ENCODE data around the gene OXER1.
A peak's percentile ranks its signal among the peaks of the same experiment; 100 is the strongest.

Gene OXER1

DNA sequence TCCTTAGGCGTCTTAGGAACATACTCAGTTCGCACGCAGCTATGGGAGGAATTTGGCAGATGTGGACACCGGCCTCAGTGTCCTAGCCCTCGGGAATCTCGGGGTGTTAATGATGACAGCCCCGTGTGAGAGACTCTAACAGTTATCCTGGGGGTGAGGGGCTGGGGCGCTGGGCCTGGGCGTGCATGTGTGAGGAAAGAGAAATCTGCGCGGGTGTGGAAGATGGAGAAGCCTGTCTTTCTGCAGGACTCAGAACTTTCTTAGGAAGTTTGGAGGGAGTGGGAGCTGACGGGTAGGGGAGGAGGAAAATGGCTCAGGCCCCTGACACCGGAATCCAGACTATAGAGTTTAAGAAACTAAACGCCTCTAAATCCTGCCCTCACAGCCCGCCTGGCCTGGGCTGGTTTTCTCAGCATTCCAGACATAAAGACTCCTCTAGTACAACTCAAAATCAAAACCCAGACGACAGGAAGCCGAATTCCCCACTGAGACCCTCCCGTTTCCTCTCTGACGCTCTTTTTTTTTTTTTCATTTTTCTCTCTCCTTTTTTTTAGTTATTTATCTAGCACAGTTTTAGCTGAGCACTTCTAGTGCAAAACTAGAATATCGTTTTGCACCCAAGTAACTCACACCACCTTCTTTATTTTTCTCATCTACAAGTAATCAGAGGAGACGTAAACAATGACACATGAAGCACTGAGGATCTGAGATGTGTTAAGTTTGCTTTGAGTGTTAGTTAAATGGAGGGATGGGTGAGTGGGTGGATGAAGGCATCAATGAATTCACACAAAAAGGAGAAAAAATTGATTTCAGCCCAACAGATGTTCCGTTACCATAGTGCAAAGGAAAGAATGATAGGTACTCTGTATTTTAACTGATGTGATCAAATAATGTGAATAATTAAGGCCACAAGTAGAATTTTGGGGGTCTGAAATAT, 29.7 kb upstream of the OXER1 start:
- DNase-seq = no peak

DNA sequence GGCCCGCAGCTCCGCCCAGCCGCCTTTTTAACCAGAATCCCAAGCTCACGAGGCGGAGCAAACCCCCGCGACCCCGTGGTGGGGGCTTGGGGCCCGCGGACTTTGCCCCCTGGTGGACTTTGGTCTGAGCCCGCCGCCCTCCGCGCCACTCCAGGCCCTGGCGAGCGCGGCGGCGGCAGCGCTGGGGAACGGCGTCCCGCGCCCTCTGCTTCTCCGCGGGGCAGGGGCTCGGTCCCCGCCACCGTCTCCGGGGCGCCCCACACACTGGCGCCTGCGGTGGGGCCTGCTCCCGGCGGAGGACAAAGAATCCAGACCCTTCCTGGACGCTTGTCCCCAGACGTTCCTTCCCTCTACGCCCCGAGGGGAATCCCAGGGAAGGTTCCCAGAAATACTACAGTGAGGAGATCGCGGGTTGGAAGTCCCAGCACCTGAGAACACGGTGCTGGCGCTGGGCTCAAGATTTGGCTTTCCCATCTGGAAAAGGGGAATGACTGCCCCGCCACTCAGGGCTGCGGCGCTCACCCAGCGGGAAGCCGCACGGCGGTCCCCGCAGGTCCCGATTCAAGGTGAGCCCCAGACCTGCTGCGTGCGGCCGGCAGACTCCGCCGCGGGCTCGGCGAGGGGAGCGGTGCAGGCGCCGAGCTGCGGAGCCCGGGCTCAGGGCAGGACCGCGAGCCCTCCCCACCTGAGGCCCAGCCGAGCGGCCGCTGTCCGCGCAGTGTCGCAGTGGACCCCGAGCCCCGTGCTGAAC, 28.8 kb upstream of the OXER1 start, which contains the start of gene HAAO:
Gene HAAO (minus strand): TSS at position 1 of the 751 bp plus-strand sequence. CDS start 47 bp downstream, outside the sequence.
- DNase-seq = no peak

DNA sequence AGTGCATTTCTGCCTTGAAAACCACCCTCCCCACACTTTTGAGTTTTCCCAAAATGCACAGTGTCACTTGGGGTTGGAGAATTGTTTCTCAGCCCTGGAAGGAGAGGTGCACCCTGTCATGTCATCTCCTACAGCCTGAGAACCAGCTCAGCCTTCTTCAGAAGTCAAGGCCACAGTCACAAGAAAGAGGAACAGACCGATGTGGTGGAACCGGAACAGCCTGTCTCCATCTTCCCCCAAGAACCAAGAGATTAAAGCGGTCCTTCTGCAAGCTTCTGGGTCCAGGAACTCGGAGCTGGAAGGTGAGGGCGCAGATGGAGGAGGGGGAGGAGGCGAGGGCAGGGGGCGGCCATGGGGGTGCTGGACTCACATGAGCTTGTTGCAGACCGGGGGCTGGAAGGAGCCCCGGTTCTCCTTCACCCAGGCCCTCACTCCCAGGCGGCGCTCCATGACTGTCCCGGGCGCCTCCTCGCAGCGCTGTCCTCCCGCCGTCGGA, 28.2 kb upstream of the OXER1 start:
- DNase-seq = peak in 1 of 2 donors; percentile 55

DNA sequence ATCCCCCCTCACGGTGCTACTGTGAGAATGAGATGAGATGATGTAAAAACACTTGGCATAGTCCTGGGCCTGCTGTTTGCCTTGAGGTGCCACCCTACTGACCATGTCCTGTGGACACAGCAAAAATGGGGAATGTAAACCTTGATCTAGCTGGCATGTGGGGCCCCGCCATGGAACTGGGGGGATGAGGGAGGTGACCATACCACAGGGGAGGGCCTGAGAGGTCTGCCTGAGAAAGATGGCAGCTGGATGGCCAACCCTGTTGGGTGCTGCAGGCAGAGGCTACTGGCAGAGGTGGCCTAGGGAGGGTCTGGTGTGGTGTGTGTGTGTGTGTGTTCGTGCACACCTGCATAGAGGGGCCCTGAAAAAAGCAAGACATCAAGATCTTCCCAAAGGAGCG, 27.7 kb upstream of the OXER1 start:
- DNase-seq = no peak

DNA sequence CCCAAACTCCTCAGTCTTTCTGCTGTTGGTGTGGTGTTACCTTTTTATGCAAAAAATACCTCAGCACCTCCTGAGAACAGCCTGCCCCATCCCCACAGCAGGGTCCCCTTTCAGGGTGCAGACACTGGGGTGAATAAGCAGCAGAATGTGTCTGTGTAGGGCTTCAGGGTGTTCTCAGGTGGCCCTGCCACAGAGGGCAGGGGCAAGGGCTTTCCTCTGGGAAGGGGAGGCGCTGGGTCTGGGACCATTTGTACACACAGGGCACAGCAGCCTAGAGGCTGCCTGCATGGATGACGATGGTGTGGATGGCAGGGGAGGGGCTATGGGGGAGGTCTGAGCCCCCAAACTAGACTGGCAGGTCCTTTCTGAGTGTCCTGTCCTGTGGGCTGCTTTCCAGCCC, 25.8 kb upstream of the OXER1 start:
- no peak for DNase-seq

DNA sequence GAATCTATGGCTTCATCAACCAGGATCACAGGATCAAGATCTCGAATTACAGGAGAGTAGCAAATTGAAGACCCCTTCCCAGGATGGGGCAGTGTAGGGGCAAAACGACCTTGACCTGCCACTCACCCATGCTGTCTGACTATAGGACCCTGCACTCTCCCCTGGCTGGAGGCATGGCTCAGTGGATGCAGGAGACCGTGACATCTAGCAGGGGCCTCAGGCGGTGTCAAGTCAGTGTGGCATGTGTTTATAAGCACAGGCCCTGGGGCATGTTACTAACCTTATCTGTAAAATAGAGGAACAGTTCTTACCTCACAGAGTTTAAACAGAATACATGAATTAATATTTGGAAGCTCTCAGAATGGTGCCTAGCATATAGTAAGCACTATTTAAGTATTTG, 24.9 kb upstream of the OXER1 start:
- DNase-seq = no peak

DNA sequence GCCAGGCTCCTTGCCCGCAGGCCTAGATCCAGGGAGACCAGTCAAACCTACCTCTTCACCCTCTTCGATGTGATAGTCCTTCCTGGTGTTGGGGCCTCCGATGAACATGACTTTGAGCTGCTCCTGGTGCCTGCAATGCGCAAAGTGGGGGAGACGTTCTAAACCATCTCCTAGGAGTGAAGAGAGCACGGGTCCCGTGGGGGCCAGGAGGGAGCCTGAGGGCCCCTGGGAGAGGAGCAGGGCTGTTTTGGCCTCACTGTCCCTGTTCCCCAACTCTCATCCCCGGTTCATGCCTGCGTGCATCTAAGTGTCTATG, 24.5 kb upstream of the OXER1 start:
- DNase-seq = no peak

DNA sequence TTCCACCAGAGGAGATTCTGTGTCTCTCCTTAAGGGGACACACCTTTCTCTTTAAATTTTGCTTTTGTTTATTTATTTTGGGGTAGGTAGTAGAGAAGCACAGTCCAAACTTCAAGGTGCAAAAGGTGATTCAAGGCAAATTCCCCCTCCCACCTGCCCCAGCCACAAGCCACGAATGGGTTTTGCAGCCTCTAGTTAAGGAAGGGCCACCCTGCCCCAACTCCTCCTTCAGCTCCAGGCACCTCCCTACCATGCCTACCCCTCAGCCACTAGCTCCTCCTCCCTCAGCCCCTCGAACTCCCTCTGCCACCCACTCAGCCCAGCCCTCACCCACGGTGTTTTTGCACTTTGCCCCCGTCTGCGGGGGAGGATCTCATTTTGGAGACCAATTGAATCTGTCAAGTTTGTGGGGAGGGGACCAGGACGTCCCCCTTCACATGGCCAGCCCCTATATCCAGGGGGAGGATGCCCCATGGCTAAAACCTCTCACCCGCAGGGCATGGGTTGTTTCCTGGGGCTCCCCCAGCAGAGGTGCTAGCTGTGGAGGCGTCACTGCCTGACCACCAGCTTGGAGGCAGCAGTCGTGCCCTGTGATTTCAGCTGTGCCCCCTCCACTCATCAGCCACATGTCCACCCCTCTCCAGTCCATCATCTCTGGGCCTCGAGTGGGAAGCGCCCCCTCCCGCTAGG, 24.0 kb upstream of the OXER1 start:
- DNase-seq = no peak

DNA sequence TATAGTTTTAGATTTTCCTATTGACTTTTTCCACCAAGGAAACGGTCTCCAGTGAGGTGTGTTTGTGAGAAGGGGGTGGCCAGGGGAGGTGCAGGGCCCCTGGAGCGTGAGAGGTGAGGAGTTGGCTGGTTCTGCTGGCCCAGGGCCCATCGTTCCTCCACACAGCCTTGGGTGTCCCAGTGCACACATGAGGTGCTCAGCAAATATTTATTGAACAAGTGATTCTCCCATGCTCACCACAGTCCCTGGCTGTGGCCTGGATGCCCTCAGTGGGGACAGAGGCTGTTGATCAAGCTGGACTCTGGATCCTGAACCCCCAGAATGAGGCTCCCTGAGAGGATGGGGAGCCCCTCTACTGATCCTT, 23.5 kb upstream of the OXER1 start:
- no peak for DNase-seq

DNA sequence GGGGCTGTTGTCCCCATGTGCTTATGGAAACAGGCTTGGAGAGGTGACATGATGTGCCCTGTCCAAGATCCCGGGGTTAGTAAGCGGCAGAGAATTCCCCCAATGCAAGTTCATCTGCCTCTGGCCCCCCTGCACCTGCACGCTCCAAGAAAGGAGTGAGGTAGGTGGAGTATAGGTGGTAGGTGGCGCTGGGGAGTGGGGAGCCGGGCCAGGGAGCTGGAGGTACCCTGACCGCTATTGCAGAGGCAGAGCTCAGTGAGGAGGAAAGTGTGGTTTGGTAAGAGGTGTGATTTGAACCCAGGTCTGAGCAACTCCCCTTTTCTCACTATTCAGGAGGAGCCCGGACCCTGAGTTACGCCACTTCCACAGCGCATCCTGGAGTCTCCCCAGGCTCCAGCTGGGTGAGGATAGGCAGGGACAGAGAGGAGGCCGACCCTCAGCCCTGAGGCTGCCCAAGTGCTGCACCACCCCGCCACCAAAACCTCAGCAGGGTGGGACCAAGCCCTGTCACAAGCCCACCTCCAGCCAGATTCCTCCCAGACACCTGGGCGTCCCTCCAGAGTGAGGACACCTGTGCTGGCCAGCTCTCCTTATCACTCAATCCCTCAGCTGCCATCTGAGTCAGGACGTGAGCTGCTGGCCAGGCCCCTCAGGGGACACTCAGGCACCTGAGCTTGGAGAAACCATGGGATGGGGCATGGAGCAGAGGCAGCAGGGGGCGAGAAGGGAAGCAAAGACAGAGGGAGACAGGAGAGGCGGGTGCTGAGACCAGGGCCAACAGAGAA, 22.8 kb upstream of the OXER1 start:
- DNase-seq = no peak

DNA sequence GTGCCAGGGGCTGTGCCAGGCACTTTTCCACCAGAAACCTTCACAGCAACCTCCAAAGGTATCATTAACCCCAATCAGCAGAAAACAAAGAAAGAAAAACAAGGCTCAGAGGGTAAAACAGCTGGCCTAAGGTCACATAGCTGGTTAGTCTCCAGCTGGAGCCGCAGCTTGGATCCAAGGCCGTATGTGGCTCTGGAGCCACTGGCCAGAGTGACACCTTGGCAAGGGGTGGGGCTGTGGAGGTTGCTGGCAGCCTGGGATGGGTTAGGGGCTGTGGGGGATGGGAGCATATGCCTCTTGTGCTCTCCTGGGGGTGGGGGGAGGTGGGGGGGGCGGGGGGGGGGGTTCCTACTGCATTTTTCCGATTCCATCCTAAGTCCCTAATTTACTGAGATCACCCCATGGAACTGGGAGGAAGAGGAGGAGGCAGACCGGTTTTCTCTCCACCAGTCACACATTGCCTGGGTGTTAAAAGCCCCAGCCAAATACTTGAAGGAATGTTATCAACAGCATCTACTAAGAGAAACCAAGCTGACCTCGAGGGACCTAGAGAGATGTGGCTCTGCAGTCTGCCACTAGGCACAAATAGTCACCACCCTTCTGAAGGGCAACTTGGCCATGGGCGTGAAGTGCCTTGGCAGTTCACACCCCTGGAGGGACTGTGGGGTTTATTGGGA, 20.4 kb upstream of the OXER1 start:
- no peak for DNase-seq

DNA sequence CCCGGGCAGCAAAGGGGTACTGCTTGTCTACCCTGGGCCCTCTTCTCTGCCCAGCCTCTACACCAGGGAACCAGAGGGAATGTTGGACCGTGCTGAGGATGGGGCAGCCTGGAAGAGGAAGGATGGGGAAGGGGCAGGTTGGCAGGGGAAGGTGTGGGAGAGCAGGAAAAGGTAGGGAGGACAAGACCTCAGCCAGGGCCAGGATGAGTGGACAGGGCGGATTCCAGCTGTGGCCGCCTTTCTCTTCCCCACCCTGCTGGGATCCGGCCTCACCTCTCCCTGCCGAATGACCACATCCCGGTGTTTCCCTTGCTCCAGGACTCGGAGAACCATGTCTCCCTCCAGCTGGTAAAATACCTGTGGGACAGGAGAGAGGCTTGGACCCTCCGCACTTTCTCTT, 19.6 kb upstream of the OXER1 start:
- no peak for DNase-seq

DNA sequence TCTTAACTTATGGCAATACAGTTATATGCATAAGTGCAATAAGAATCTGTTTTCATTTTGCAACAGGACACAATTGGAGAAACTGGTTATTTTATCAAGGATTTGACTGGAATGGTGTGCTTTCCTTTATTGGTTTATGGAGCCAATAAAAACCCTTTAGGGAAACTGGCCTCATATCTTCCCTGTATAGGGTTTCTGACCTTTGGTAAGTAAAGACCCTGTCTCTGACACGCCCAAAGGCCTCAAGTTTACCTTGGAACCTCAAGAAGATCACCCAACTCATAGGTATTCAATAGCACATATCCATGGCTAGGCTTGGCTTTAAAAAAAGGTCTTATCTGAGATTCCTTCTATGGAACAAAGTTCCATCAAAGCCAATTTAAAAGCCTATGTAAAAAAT, 17.2 kb upstream of the OXER1 start:
- DNase-seq = no peak

DNA sequence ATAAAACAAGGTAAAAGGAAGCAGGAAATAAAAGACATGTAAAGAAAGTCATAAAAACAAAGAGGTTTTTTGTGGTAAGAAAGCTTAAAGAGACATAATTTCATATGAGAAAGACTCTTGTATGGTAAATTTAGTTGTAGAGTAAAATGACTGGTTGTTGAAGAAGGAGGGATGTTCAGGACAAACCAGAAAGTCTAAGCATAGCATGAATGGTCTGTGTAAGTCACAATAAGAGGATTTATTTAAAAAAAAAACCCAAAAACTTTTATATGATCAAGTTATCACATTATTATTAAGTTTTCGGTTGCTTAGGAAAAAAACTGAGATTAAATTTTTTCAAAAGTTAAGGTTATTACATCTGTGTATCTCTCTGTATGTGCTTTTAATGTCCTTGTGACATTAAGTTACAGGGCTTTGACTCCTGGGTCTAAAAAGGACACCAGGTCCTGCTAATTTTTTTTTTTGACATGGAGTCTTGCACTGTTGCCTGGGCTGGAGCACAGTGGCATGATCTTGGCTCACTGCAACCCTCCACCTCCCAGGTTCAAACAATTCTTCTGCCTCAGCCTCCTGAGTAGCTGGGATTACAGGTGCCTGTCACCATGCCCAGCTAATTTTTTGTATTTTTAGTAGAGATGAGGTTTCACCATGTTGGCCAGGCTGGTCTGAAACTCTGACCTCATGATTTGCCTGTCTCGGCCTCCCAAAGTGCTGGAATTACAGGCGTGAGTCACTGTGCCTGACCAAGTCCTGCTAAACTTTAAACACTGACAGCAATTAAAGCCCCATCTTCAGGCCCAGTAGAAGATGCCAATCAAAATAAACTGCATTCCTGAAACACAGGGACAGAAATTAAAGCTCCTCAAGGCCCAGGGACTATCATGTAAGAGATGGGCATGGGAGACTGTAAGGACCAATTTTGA, 14.2 kb upstream of the OXER1 start:
- DNase-seq = no peak

DNA sequence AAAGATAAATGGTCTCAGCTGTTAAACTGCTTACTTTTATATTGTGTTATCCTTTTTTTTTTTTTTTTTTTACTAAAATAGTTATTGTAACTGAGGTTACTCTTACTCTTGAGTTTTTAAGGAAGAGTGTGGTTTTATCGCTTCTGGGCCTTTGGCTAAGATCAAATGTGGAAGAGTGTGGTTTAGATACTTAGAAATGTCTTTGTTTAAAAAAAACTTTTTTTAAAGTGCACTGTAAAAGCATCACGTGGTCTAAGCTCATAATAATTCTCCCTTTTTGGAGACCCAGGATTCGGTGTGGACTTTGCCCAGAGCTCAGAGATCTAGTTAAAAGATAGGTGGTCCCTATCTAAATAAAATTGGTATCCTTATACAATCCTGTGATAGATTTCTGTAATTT, 11.9 kb upstream of the OXER1 start:
- peak in 1 of 2 donors; percentile 13 for DNase-seq

DNA sequence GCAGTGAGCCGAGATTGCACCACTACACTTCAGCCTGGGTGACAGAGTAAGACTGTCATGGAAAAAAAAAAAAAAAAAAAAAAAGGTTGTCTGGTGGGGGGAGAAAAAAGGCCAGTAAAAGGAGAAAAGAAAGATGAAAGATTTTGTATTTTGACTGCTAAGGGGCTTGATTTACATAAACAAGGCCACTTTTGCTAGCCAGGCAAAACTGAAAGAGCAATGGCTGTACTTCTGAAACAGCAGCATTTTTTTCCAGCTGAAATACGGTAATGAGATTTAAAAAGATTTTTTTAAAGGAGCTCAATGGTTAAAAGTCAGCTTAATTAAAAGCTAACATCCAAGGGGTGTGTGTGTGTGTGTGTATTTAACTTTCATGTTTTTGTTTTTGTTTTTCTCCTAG, 11.3 kb upstream of the OXER1 start:
- DNase-seq = no peak

DNA sequence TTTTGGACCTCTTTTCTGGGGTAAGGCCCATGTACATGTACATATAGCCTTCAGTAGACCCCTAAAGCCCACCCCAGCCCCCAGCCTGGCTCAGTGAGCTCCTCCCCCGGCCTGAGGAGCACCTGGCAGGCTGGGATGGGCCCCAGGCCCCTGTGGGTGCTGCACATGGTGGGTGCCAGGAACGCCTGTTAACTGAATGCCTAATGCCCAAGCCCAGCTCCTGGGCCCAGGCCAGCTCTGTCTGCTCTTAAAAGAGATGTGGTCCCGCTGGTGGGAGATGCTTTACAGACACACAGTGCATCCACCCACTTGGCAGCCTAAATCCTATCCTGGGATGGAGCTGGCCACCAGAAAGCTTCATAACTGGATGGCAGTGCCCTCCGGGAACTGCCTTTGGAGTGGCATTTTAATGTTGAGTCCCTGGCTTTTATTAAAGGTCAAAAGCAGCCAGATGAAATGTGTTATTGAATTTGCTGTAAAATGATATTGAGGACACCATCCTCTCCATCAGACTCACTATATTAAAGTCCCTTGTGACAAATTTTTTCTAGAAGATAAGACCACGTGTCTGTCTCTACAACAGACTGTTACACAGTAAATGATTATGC, 7.7 kb upstream of the OXER1 start:
- no peak for DNase-seq

DNA sequence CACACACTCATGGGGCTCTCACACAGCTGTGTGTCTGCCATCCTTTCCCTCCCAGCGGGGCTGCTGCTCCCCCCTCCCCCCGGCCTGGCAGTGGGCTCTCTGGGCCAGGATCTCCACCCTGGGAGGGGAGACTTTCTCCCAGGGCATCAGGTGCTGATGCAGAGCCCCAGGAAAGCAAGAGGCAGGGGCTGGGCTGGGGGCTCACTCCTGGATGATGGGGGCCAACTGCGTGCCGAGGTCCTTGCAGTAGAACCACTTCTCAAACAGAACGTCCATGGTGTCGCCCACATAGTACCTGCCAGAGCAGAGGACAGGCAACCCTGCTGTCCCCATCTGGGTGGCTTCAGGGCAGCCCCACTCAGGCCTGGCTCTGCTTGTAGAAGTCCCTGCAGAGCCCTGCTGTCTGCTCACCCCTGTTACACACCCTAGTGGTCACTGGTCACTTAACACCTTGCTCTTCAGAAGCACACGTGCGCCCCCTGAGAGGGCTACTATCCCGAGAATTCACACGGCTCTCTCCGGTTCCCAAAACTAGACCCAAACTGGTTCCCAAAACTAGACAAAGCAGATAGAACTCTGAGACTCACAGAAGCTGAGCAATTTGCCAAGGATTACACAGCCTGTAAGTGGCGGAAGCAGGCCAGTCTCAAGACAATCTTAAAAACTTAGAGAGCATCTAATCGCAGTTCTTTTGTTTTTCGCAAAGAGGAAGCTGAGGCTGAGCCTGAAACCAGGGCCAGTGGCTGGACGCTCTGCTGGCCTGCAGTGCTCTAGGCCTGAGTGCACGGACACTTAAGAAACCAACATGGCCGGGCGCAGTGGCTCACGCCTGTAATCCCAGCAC, 6.6 kb upstream of the OXER1 start:
- peak in 1 of 2 donors; percentile 37 for DNase-seq

DNA sequence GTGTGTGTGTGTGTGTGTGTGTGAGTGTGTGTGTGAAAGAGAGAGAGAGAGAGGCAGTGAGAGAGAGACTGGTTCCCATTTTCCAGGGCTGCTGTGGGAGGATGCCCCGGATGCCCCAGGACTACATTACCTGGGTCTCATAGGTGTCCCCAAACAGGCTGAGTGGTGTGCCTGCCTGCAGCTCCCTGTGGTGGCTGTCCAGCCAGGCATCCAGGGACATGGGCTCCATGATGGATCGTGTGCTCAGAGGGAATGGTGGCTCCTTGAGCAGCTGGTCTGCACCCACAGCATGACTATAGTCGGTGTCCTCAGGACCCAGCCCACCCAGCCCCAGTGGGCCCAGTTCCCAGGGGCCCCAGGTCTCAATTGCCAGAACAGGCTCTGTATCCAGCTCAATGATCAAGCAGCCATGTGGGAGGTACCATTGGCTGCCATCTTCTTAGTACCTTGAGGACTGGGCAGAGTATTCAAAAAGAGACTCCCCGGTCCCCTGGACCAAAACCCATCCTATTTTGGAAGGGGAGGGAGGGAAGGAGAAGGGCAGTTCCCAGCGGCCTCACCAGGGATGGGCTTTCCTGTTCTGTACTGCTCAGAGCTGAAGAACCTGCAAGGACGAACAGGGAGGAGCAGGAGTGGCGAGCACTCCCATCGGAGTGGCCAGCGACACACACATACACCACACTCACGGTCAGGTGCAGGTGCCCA, 5.8 kb upstream of the OXER1 start:
- no peak for DNase-seq
